ENCODE results near the gene CLCA2. TPM values are rescaled to one million over a fixed set of nuclear protein-coding genes. Genes with fewer than 3 reads are reported as not detected.

Gene CLCA2
- total and polyA plus RNA-seq, 2 donors (not counting 3 experiments of a cell fraction or from before 2014, with no cell fraction given) = 0.01 to 0.11 TPM

DNA sequence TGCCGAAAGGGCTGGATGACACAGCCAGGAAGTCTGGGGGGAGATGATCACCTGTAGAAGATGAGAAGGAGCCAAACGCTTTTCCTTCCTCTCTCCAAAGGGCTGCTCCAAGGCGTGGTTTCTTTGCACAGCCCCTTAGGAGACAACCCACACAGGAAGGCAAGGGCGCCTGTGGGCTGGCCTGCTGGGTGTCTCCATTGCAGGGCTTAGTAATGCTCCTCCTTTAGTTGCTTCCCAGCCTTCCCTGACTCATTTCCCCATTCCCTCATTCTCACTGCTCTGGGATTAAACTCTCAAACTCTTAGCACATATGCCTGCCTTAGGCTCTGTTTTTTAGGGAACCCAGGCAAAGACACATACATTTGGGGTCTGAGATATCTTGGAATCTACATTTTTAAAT is 43.0 kb downstream of the CLCA2 start:
- no peak overlapping the region for H3K27ac ChIP-seq (ENCODE audit: insufficient read depth, low read depth, low read length)
- H4K20me1 ChIP-seq (replicated peaks; ENCODE audit: control insufficient read depth, extremely low read depth, insufficient read depth, low read length) = no peaks in the 10 kb centered on the region
- H3K9ac ChIP-seq (replicated peaks; ENCODE audit: extremely low read depth, insufficient read depth, low read length) = no peak overlapping the region
- DNase-seq (ENCODE audit: low read depth, low spot score) (no peak), FAIRE-seq (no peak)
- H3K79me2 ChIP-seq (ENCODE audit: control insufficient read depth, insufficient read depth, low read length) = no peaks in the 10 kb centered on the region
- CTCF ChIA-PET = interaction anchor here (1.0 kb wide), 1 partner anchor 9 kb away, joined by 5 read pairs; no protein-coding TSS in a partner anchor
- H3K9me1 ChIP-seq (replicated peaks; ENCODE audit: control insufficient read depth, extremely low read depth, insufficient read depth, low read length) = no peaks in the 10 kb centered on the region
- no TSS peak for BruUV-seq (replicated peaks)
- no peaks in the 10 kb centered on the region for H3K9me3 ChIP-seq (replicated peaks; ENCODE audit: control insufficient read depth, insufficient read depth, low read length)
- peak; percentile 57 for TF ChIP-seq FOS (IDR thresholded peaks at IDR 0.05; ENCODE audit: borderline replicate concordance, insufficient read depth, low read length)
- TF ChIP-seq, protein P1, sequence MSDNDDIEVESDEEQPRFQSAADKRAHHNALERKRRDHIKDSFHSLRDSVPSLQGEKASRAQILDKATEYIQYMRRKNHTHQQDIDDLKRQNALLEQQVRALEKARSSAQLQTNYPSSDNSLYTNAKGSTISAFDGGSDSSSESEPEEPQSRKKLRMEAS (IDR thresholded peaks at IDR 0.05; ENCODE audit: insufficient read depth, insufficient read length) = no peak
- no peaks in the 10 kb centered on the region for H3K36me3 ChIP-seq (ENCODE audit: control insufficient read depth in 2 of 2, extremely low read depth in 1 of 2, insufficient read depth in 2 of 2, low read length in 2 of 2)
- H3K27me3 ChIP-seq (ENCODE audit: control insufficient read depth in 2 of 2, insufficient read depth in 2 of 2, low read length in 2 of 2) = peaks cover 2 to 5% of the 10 kb centered on the region in 2 experiments
- POLR2A ChIA-PET = no interaction called here
- H3K4me1 ChIP-seq (ENCODE audit: control insufficient read depth, extremely low read depth, insufficient read depth, low read length) = peaks cover 3% of the 10 kb centered on the region
- no peak overlapping the region for H3K4me2 ChIP-seq (ENCODE audit: insufficient read depth, low read length)
- H3K4me3 ChIP-seq (replicated peaks in 1 of 3; ENCODE audit: insufficient read depth in 1 of 3, low read depth in 1 of 3, low read length in 3 of 3) = no peak overlapping the region
- intact Hi-C loops (cut with micrococcal nuclease) = loop anchor here (5.0 kb wide), 1 partner anchor 35 kb away; no protein-coding TSS in a partner anchor
- dilution Hi-C loops (cut with MboI; ENCODE audit: extremely low pct_ligation_motif_present, low sequenced_read_pairs) = no loop called here
- no peak overlapping the region for H2AFZ ChIP-seq (ENCODE audit: low read depth, low read length)

DNA sequence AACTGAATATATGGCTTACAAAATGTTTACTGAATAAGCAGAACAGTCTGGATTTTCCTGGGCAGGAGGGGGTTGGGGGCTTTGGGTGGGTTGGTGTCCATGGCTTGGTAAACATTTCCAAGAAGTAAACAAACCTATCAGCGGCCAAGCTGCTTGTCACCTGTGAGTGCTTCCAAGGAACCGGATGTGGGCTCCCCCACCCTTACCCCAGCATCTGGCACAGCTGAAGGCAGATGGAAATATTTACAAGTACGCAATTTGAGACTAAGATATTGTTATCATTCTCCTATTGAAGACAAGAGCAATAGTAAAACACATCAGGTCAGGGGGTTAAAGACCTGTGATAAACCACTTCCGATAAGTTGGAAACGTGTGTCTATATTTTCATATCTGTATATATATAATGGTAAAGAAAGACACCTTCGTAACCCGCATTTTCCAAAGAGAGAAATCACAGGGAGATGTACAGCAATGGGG is 44.6 kb downstream of the CLCA2 start, which contains the start of gene CLCA1:
Gene CLCA1 (plus strand): TSS at position 427 of the 477 bp plus-strand sequence. CDS start 45 bp downstream, at position 472.
- dilution Hi-C loops (cut with MboI; ENCODE audit: extremely low pct_ligation_motif_present, low sequenced_read_pairs) (no loop called here), intact Hi-C loops (cut with micrococcal nuclease) (loop anchor here (5.0 kb wide), 1 partner anchor 36 kb away; no protein-coding TSS in a partner anchor)
- Histone ChIP-seq H3K27ac (ENCODE audit: insufficient read depth, low read depth, low read length) (no peak within 1 kb of the TSS), H3K4me3 (replicated peaks in 1 of 3; ENCODE audit: insufficient read depth in 1 of 3, low read depth in 1 of 3, low read length in 3 of 3) (no peak within 1 kb of the TSS), H3K4me2 (ENCODE audit: insufficient read depth, low read length) (no peak within 1 kb of the TSS), H4K20me1 (replicated peaks; ENCODE audit: control insufficient read depth, extremely low read depth, insufficient read depth, low read length) (no peaks in the 10 kb centered on the region), H3K9ac (replicated peaks; ENCODE audit: extremely low read depth, insufficient read depth, low read length) (no peak within 1 kb of the TSS), H3K79me2 (ENCODE audit: control insufficient read depth, insufficient read depth, low read length) (no peaks in the 10 kb centered on the region), H3K4me1 (ENCODE audit: control insufficient read depth, extremely low read depth, insufficient read depth, low read length) (peaks cover 3% of the 10 kb centered on the region), H3K27me3 (ENCODE audit: control insufficient read depth in 2 of 2, insufficient read depth in 2 of 2, low read length in 2 of 2) (peaks cover 2 to 5% of the 10 kb centered on the region in 2 experiments), H3K36me3 (ENCODE audit: control insufficient read depth in 2 of 2, extremely low read depth in 1 of 2, insufficient read depth in 2 of 2, low read length in 2 of 2) (no peaks in the 10 kb centered on the region), H3K9me1 (replicated peaks; ENCODE audit: control insufficient read depth, extremely low read depth, insufficient read depth, low read length) (no peaks in the 10 kb centered on the region), H3K9me3 (replicated peaks; ENCODE audit: control insufficient read depth, insufficient read depth, low read length) (no peaks in the 10 kb centered on the region), H2AFZ (ENCODE audit: low read depth, low read length) (no peak within 1 kb of the TSS)
- ChIA-PET POLR2A (no interaction called here), CTCF (no interaction called here)
- TF ChIP-seq FOS (IDR thresholded peaks at IDR 0.05; ENCODE audit: borderline replicate concordance, insufficient read depth, low read length) = no peak
- TF ChIP-seq MYC (IDR thresholded peaks at IDR 0.05; ENCODE audit: low read depth, low read length) = no peak
- no peak for TF ChIP-seq JUN (IDR thresholded peaks at IDR 0.05; ENCODE audit: borderline replicate concordance, insufficient read depth, insufficient read length, low read depth)
- no peak for TF ChIP-seq GATA2 (IDR thresholded peaks at IDR 0.05; ENCODE audit: insufficient read depth, insufficient read length, low read depth, low read length)
- BruUV-seq (replicated peaks) = no TSS peak
- FAIRE-seq = no peak
- DNase-seq (ENCODE audit: low read depth, low spot score) = no peak
